MCF 10A (cell line): Measurements from ENCODE around the gene NRXN3. TPM values are rescaled to one million over a fixed set of nuclear protein-coding genes. Genes with fewer than 3 reads are reported as not detected.

Experiments used
- BruUV-seq: library from RNA; stranded (reverse); fragments of 400-500 nt; replicated peaks from 2 replicates; lab custom pipeline; 2021; lab: Mats Ljungman, UMichigan
- CTCF ChIA-PET: fragments of 300-600 bp; sonication (Branson Sonifier 250); formaldehyde crosslinking; extraction: SDS; loops from one replicate; lab custom pipeline; 2021; ENCODE audit warnings: antibody characterized with exemption, inconsistent platforms; lab: Yijun Ruan, JAX
- POLR2A ChIA-PET: fragments of 300-600, 350-650 bp; sonication (Branson Sonifier 250); formaldehyde crosslinking; extraction: SDS; loops from one replicate; lab custom pipeline; 2020; ENCODE audit warnings: antibody characterized with exemption, inconsistent platforms; lab: Yijun Ruan, JAX
- DNase-seq: peaks from one replicate; pipeline ENCODE4 v3.0.0-alpha.2; 2018; ENCODE audit not compliant: unreplicated experiment
- H3K27ac Mint-ChIP-seq: one replicate; pipeline ENCODE4 v1.8.0; 2022; ENCODE audit warnings: mild to moderate bottlenecking, low read depth, mixed read lengths; ENCODE audit not compliant: unreplicated experiment
- H3K27me3 Mint-ChIP-seq: one replicate; pipeline ENCODE4 v1.8.0; 2022; ENCODE audit warnings: mixed read lengths; ENCODE audit not compliant: insufficient read depth, unreplicated experiment
- H3K36me3 Mint-ChIP-seq: one replicate; pipeline ENCODE4 v1.8.0; 2022; ENCODE audit warnings: mild to moderate bottlenecking, moderate library complexity, mixed read lengths; ENCODE audit not compliant: insufficient read depth, unreplicated experiment
- H3K4me1 Mint-ChIP-seq: one replicate; pipeline ENCODE4 v1.8.0; 2022; ENCODE audit warnings: mixed read lengths; ENCODE audit not compliant: insufficient read depth, unreplicated experiment
- H3K4me3 Mint-ChIP-seq: one replicate; pipeline ENCODE4 v1.8.0; 2022; ENCODE audit warnings: mild to moderate bottlenecking, moderate library complexity, mixed read lengths; ENCODE audit not compliant: unreplicated experiment
- H3K9me3 Mint-ChIP-seq: one replicate; pipeline ENCODE4 v1.8.0; 2022; ENCODE audit warnings: mixed read lengths; ENCODE audit not compliant: unreplicated experiment
- intact Hi-C: fragments of 100-400 bp; cut with micrococcal nuclease; formaldehyde crosslinking; loops from 2 replicates; pipeline ENCODE4 v1.14.1; 2022
- total RNA-seq: library from RNA; stranded (reverse); gene quantifications from 2 replicates; pipeline ENCODE4 v1.2.3, GENCODE V29; 2022
- TF ChIP-seq, protein P1 (sequence below): fragments of 200-600 bp; IDR thresholded peaks from one replicate; pipeline ENCODE4 v1.8.0; 2022; ENCODE audit warnings: antibody characterized with exemption, mild to moderate bottlenecking; ENCODE audit not compliant: unreplicated experiment

Gene NRXN3
- total RNA-seq, 1 experiment from 2014 or later: not detected

DNA sequence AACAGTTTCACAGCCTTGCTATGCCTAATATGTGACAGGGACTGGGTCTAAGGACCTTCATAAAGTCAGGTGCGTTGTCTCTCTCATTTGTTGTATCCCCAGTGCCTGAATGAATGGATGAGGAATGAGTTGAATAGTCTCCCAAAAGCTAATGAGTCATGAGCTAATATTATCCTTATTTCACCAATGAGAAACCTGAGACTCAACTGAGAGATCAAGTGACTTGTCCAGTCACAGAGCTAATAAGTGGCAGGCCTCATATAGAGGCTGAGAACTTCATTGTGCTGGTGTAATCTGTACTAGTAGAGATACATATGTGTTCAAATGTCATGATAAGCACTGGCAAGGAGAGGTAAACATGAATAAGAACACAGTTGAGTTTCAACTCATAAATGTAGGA is 612.4 kb downstream of the NRXN3 start:
- Mint-ChIP-seq H3K36me3 (no peaks in the 10 kb centered on the region), H3K27ac (no peak overlapping the region), H3K4me3 (no peak overlapping the region), H3K9me3 (peaks cover 9% of the 10 kb centered on the region), H3K27me3 (no peaks in the 10 kb centered on the region), H3K4me1 (peaks cover 41% of the 10 kb centered on the region)
- no TSS peak for BruUV-seq
- intact Hi-C loops: no loop called here
- DNase-seq: peak; percentile 12
- POLR2A ChIA-PET: no interaction called here
- TF ChIP-seq, protein P1, sequence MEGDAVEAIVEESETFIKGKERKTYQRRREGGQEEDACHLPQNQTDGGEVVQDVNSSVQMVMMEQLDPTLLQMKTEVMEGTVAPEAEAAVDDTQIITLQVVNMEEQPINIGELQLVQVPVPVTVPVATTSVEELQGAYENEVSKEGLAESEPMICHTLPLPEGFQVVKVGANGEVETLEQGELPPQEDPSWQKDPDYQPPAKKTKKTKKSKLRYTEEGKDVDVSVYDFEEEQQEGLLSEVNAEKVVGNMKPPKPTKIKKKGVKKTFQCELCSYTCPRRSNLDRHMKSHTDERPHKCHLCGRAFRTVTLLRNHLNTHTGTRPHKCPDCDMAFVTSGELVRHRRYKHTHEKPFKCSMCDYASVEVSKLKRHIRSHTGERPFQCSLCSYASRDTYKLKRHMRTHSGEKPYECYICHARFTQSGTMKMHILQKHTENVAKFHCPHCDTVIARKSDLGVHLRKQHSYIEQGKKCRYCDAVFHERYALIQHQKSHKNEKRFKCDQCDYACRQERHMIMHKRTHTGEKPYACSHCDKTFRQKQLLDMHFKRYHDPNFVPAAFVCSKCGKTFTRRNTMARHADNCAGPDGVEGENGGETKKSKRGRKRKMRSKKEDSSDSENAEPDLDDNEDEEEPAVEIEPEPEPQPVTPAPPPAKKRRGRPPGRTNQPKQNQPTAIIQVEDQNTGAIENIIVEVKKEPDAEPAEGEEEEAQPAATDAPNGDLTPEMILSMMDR: no peak
- CTCF ChIA-PET: interaction anchor here (0.5 to 1.0 kb wide), 2 partner anchors 178 to 921 kb away, joined by 3 read pairs; no protein-coding TSS in a partner anchor

DNA sequence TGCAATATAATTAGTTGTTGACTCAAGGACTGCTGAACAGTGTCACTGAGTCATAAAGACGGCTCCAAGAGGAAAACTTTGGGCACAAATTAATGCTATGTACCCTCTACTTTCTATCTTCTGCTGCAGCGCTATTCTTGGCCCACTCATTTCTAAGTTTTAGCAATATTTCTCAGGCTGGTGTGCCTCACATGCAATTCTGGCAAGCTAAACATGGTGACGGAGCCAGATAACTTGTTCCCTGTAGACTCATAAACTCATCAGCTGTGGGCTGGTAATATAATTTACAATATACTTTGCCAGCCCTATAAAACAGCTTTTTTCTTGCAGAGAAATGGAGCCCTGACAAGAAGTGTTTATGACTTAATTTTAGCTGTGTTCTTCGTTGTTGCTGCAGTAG is 615.1 kb downstream of the NRXN3 start:
- H3K4me1 Mint-ChIP-seq: peaks cover 52% of the 10 kb centered on the region
- peak overlapping the region; percentile 74 for H3K27ac Mint-ChIP-seq
- intact Hi-C loops: no loop called here

DNA sequence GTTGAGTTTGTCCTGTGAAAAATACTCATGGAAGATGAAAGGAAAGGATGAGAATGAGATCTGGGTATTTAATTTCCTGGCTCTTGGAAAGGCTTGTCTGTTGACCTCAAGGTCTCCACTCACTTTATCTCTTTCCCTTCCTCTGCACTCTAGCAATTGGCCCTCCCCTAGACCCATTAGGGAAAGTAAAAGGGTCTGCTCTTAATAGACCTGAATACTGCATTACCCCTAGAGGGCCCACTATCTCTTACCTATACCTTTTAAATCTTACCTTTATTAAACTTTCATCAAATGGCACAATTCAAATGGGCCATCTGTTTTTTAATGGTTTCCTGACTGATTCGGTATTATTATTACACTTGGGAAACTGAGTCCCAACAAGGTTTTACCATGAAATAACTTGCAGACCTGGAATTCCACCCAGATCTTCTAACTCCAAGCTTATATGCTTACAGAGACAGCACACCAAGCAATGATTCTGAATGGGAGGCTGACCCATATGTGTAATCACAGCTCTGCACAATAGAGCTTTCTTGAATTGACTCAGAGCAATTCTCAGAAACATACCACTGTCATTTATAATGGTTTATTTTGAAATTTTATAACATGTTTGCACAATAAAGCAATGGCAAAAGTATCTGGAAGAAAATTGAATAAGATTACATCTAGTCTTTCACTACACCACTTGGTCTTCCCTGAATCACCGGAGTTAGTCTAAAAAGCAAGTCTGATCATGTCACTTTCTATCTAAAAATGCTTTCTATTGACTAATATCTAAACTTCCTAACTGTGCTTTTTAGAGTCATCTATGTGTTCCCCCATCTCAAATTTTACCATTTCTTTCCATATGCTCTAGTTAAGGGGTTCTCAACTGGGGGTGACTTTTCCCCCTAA is 618.5 kb downstream of the NRXN3 start:
- BruUV-seq: no TSS peak
- Mint-ChIP-seq H3K36me3 (peaks cover 6% of the 10 kb centered on the region), H3K4me1 (peaks cover 51% of the 10 kb centered on the region), H3K9me3 (no peaks in the 10 kb centered on the region), H3K4me3 (peak overlapping the region; percentile 67), H3K27me3 (no peaks in the 10 kb centered on the region), H3K27ac (peak overlapping the region; percentile 80)
- ChIA-PET CTCF (interaction anchor here (0.5 to 1.5 kb wide), 3 partner anchors 8 to 221 kb away, joined by 3 read pairs; no protein-coding TSS in a partner anchor), POLR2A (interaction anchor here (0.6 to 0.9 kb wide), 2 partner anchors 25 to 46 kb away, joined by 3 read pairs; no protein-coding TSS in a partner anchor)
- DNase-seq: peak; percentile 56
- intact Hi-C loops: loop anchor here (1.0 kb wide), 1 partner anchor 10 kb away; no protein-coding TSS in a partner anchor
- TF ChIP-seq, protein P1: no peak

More for the DNA sequence above, 615.1 kb downstream of the NRXN3 start:
- ChIA-PET POLR2A (interaction anchor here (0.7 kb wide), 1 partner anchor 9 kb away, joined by 3 read pairs; no protein-coding TSS in a partner anchor), CTCF (interaction anchor here (1.1 to 1.2 kb wide), 3 partner anchors 51 to 64 kb away, joined by 3 to 4 read pairs (median 4); no protein-coding TSS in a partner anchor)
- peak; percentile 30 for DNase-seq
- no TSS peak for BruUV-seq
- Mint-ChIP-seq H3K9me3 (peaks cover 9% of the 10 kb centered on the region), H3K4me3 (no peak overlapping the region), H3K27me3 (no peaks in the 10 kb centered on the region), H3K36me3 (peaks cover 6% of the 10 kb centered on the region)
- TF ChIP-seq, protein P1: no peak

DNA sequence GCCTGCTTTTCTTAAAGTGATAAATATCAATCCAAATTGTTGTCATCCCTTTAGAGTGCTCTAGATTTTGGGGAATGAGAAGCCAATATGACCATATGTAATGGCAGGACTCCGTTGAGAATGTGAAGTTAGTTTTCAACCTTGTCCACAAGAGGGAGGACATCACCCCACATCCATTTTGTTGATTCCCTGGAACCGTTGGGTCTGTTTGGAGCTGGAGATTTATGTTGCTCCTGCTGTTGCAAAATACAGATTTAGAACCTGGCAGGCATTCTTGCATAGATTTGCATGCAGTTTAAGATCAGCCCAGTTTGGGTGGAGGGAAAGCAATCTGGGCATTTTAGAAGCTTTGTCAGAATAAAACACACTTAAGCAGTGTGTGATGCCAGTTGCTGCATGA is 620.1 kb downstream of the NRXN3 start:
- Mint-ChIP-seq H3K27me3 (no peaks in the 10 kb centered on the region), H3K27ac (no peak overlapping the region), H3K36me3 (peaks cover 6% of the 10 kb centered on the region), H3K4me1 (peaks cover 39% of the 10 kb centered on the region), H3K4me3 (no peak overlapping the region), H3K9me3 (no peaks in the 10 kb centered on the region)
- POLR2A ChIA-PET: interaction anchor here (1.3 kb wide), 1 partner anchor 13 kb away, joined by 3 read pairs; no protein-coding TSS in a partner anchor
- no peak for DNase-seq
- intact Hi-C loops: no loop called here
- no TSS peak for BruUV-seq
- CTCF ChIA-PET: interaction anchor here (0.7 to 1.2 kb wide), 8 partner anchors 10 to 56 kb away, joined by 3 to 5 read pairs (median 3); no protein-coding TSS in a partner anchor
- TF ChIP-seq, protein P1: peak; percentile 18
